ENCODE results near the gene GANAB.
"Not testable (repeated sequence)": the region's sequence is repeated elsewhere in the genome, so short reads cannot be mapped to it uniquely, and the experiment has no call there.

The GANAB gene

DNA sequence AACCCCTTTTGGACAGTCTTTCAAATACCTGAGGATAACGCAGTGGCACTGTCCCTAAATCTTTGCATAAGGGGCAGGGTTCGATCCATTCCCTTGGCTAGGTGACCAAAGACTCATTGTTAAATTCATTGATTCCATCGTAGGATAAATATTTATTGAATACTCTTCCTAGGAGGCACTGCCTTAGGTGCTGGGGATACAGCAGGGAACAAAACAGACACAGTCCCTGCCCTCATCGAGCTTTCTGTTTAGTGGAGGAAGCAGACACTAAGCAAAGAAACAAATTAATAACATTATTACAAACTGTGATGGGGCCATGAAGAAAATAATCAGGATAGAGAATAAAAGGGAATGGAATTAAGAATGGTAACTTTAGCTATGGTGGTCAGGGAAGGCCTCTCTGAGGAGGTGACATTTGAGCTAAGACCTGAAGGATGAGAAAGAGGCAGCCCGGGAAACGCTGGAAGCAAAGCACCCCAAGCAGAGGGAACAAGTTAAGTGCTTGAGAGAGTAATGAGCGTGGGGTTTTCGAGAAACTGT, 25.3 kb downstream of the GANAB start:
- DNase-seq = no peak

DNA sequence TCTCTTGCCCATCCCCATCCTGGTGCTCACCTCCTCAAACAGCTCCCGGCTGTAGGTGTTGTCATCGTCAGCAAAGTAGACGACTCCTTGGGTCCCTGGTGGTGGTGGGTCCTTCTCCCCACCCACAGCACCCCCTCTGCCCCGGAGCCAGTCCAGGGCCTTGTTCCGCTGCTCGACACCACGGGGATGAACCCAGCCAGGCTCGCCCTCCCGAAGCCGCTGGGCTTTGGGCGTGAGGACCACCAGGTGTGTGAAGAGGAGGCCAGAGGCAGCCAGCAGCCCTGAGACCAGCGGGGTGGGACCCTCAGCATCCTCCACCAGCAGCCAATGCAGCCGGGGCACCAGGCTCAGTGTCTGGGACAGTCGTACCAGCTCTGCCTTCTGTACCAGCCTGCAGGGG, 29.5 kb downstream of the GANAB start:
- DNase-seq = not testable (repeated sequence)

DNA sequence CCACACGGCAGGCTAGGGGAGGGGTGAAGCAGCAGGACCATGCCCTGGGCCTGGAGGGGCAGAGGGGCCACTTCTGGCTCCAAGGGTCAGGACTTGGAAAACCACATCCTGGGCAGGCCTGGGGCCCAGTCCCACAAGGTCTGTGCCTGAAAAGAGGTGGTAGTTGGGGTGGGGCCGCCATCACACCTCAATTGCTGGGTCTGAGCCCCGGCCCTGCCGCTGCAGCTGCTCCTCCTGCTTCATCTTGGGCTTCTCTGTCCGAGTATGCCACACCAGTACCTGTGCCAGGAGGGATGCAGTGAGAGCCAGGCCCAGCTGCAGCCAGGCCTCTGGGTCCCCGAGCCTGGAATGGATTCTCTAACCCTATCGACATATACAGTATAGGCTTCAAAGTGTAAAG, 30.9 kb downstream of the GANAB start:
- DNase-seq = no peak

DNA sequence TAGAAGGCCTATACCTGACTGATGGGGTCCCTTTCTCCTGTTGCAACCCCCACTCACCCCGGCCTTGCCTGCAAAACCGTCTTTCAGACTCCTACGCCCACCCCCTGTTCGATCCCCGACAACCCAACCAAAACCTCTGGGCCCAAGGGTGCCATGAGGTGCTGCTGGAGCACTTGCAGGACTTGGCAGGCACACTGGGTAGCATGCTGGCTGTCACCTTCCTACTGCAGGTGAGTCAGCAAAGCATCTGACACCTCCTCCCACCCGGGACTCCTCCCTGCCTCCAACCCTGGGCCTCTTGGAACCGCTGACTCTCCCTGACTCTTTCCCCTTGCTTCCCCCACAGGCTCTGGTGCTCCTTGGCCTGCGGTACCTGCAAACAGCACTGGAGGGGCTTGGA, 32.1 kb downstream of the GANAB start:
- no peak for DNase-seq

DNA sequence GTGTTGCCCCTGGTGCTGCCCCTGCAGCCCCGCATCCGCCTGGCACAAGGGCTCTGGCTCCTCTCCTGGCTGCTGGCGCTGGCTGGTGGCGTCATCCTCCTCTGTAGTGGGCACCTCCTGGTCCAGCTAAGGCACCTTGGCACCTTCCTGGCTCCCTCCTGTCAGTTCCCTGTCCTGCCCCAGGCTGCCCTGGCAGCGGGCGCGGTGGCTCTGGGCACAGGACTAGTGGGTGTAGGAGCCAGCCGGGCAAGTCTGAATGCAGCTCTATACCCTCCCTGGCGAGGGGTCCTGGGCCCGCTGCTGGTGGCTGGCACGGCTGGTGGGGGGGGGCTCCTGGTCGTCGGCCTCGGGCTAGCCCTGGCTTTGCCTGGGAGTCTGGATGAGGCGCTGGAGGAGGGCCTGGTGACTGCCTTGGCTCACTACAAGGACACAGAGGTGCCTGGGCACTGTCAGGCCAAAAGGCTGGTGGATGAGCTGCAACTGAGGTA, 33.1 kb downstream of the GANAB start:
- no peak for DNase-seq

DNA sequence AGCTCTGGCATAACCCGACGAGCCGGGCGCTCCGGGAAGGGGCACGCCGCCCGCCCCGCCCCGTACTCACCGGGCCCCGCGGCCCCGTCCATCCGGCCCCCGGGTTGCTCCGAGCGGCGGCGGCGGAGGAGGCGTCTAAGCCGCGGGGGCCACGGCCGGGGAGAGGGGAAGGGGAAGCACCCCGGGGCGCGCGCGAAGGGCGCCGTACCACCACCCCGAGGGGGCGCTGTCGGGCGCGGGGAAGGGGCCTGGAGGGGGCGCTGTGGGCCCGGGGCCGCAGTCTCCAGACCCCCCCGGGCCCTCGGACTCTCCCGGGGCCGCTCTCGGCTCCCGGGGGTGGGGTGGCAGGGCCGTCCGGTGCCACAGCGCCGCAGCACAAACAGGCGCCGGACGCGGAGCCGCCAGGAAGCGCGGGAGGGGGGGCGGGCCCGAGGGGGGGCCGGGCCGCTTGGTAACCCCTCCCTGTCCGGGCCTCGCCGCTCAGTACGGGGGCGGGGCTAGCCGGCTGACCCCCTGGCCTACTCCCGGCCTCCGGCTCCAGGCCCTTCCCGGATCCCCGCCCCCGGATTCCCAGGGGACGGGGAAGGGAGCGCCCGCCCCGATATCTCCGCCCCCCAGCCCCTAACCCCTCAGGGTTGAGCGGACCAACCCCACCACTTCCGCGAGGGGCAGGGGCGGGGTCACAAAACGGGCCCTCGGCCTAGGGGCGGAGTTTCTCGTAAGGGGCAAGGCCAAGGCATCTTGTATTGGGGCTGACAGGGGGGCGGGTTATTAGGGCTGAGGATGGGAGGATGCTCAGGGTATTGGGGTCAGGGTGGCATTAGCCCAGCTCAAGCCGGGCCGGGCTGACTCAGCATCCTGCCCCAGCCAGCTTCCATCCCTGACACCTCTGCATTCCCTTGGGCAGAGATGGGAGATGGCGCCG, 33.8 kb downstream of the GANAB start, which contains the start of the genes EML3 and ROM1:
Gene EML3, minus strand, starts transcription at position 410 of the 925 bp plus-strand sequence. Its CDS starts 318 bp downstream, at position 92.
Gene ROM1, plus strand, starts transcription at position 892 of the 925 bp plus-strand sequence. Its CDS starts 25 bp downstream, at position 917.
- peak; percentile 30 for DNase-seq

DNA sequence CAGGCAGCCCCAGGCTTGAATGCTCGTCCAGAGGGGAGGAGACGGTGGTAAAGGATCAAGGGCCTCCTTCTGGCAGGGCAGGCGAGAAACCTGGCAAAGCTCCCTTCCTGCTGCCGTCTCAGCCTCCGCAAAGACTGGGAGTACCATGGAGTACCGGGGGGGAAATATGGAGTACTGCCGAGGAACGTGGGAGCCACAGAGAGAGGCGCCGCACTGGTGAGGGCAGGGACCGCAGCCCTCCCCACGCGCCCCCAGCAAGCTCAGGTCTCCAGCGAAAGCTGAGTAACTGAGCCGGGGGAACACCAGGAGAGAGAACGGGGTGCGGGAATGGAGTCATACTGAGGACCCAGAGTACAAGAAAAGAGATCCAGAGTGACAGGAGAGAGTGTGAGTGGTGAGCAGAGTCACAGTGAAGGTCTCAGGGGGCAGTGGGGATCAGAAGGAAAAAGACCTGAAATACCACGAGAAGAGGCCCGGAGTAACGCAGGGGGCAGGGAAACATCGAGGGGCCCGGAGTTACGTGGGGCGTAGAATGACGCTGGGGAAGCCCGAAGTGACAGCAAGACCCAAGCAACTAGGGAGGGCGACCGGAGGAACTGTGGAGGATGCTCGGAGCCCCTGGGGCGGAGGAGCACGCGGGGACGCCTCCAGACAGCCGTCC, 34.6 kb downstream of the GANAB start:
- DNase-seq = no peak

DNA sequence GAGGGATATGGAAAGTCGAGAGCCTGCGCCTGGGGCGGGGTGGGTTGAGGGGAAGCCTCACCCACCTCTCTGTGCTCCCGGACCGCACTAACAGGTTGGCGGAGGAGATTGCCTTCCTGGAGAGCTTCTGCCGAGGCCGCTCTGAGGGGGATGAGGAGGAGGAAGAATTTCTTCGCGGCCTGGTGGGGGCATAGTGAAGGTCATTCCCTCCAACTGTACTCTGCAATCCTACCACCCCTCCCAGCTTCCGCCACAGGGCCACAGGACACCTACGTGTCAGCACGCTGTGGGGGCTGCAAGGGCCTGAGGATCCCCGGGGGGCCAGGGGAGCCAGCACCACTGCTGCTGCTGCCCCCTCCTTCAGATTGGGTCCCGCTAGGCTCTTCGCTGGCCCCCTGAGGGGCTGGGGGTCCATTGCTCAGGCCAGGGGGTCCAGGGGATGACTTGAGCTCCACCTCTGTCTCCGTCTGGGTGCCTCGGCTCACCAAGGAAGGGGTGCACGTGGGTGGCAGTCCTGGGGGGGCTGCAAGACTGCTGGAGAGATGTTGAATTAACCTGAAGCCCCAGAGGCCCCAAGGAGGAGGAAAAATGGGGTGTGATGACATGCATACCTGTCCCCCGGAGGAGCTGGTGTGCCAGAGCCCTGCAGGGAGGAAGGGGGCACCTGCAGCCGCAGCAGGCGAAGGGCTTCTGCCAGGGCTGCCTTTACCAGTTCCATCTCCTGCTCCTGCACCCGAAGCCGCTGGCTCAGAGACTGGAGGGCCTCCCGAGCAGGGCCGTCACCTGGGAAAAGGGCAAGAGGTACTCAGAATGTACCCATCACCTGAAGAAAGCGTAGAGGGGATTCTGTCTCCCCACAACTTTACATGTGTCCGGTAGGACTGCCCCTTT, 35.4 kb downstream of the GANAB start:
- DNase-seq = no peak

DNA sequence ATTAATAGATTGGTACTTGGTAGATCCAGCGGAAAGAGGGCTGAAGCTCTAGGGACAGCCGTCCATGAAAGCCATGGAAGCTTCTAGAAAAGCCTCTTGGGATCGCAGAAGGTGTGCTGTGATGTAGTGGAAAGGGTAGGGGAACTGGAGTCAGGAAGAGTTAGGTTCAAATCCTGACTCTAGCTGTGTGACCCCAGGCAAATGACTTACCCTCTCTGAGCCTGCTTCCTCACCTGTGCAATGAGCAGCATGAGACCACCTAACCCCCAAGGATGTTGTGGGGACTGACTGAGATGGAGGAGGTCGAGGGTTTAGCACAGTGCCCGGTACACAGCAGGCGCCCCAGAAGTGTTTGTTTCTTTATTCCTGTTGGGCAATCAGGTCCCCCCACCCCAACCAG, 36.0 kb downstream of the GANAB start:
- no peak for DNase-seq

DNA sequence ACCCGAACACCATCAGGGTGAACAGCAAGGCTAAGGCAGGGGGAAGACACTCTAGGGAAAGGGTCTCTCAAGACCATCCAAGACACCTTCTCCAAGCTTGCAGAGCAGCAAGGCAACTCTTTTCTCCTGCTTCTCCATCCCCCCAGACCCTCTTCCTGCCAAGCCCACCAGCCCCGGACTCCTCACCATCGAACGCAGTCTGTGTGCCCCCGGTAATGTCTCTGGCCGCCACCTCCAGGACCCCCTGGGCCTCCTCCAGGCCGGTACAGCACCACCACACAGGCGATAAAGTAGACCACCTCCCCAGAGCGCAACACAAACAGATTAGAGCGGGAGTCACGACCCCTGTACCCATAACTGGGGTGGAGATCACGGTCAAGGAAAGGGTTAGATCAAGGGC, 37.6 kb downstream of the GANAB start:
- DNase-seq = no peak

DNA sequence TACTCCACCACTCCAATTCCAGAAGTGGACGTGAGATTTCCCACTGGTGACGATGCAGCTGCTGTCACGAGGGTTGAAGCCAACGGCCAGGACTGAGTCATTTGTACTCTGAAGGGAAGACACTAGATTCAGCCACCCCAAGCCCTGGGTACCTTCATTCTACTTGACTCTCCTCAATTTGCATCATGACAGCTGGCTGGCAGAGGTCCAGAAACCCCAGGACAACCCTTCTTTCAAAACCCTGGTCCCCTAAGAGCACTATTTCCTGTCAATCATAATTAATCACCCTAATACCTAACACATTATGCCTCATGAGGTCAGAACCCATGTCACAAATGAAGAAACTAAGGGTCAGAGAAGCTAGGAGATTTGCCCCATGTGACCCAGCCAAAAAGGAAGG, 38.7 kb downstream of the GANAB start:
- DNase-seq = no peak

DNA sequence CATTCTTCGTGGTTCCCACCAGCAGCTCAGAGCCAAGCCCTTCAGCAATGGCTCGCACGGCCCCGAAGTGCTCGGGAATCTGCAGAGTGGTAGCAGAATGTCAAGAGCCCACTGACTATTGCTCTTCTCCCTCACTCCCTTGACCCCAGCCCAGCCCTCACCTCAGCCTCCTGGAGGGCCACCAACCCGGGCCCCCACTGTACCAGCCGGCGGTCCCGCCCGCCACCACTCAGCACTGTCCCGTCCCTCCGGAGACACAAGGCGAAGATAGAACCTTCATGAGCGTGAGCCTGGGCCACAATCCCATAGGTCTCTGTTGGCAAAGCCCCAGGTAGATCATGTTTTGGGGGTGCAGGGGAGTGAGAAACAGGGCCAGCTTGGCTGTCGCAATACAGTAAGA, 40.5 kb downstream of the GANAB start:
- no peak for DNase-seq

DNA sequence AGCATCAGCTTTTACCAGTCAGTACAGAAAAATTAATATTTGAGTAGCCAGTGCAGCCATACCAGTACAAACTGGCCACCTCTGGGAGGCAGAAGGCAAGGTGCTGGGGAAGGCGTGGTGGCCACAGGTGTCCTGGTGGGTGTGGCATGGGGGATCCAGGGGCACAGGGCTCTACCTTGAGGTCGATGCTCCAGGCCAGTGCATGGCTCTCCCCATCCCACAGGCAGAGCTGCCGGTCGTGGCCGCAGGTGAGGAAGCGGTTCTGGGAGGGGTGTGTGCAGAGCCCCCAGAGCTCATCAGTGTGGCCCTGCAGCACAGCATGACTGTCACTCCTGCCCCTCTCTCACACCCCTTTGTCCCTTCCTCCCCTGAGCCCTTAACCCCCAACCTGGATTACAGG, 40.9 kb downstream of the GANAB start:
- no peak for DNase-seq

DNA sequence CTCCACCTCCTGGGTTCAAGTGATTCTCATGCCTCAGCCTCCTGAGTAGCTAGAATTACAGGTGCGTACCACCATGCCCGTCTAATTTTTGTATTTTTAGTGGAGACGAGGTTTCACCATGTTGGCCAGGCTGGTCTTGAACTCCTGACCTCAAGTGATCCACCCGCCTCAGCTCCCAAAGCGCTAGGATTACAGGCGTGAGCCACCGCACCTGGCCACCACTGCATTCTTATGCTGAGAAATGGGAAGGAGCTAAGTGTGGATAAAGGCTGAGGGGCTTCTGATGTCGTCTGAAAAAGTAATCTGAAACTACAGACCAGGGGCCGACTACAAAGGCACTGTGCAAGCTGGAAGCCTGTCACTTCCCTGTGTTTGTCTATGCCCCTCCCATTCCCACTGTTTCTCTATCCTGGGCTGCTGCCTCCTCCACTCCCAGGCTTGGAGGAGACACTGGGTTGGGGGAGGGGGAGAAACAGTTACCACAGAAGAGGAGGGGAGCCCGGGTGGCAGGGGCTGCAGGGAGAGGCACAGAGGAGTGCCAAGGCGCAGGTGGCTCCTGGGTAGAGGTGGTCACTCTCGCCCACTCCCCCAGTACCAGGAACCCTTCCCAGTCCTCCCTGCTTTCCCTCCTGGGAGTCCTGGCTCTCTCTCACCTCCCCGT, 41.8 kb downstream of the GANAB start:
- no peak for DNase-seq

DNA sequence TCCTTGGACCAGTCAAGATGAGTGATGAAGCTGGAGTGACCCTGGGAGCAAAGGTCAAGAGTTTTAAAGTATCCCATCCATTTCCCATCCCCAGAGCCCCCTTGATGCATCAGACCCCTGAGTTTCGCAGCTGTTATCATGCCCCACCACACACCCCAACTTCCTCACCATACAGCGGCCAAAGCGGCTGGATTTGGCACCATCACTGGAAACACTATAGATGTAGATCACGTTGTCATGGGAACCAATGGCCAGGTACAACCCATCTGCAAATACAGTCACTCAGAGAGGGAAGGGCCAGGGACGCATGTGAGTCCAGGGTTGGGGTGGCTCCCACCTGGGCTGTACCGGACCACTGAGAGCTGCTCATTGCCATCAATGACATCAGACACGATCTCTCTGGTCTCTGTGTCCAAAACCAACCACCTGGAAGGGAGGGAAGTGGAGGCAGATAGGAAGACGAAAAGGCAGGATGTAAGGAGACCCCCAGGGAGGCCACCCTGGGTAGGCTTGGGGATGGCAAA, 42.6 kb downstream of the GANAB start:
- no peak for DNase-seq

DNA sequence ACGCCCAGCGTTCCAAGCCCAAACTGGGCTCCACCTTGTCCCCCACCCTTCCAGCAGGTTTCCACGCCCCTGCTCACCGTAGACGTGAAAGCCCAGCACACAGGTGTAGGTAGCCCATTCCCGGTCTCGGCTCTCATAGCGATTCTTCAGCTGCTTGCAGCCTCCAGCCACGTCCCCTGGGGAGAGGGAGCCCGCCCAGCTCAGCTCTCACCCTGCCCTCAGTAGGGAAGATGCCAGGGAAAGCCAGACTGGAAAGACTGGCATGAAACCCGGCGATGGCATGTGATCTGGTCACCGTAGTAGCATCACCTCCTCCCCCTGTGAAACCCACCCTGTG, 43.4 kb downstream of the GANAB start:
- no peak for DNase-seq

DNA sequence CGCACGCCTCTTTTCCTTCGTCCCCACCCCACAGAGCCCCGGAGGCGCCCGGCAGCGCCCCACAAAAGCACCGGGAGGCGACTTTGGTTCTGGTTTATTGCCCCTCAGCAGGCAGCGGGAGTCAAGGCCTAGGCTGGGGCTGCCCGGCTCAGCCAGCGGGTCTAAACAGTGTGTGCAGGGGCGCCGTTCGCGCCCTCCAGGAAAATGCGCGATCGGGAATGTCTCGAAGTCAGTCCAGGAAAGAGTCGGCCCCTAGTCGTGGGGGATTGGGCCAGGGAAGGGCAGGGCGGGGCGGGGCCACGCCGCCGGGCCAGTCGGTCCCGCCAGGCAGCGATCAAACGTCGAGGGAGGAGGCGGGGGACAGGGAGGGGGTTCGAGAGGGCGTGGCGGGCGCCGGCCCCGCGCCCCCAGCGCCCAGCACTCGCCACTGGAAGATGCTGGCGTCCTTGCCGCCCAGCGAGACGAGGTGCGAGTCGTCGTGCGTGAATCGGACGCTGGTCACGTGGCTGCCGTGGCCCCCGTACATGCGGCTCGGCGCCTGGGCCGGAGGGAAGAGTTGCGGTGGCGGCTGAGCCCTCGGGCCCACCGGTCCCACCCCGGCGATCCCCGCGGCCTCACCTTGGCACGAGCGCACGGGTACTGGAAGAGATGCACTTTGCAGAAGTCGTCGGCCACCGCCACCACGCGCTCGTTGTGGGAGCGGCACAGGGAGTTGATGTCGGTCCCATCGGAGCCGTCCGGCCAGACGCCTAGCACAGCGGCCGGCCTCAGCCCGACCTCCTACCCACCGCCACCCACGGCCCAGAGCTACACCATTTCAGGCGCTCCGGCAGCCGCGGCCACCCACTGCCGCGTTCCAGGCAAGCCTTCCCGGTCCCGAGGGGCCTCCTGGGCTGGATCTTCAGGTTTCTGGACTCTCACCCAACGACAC, 44.0 kb downstream of the GANAB start:
- no peak for DNase-seq

DNA sequence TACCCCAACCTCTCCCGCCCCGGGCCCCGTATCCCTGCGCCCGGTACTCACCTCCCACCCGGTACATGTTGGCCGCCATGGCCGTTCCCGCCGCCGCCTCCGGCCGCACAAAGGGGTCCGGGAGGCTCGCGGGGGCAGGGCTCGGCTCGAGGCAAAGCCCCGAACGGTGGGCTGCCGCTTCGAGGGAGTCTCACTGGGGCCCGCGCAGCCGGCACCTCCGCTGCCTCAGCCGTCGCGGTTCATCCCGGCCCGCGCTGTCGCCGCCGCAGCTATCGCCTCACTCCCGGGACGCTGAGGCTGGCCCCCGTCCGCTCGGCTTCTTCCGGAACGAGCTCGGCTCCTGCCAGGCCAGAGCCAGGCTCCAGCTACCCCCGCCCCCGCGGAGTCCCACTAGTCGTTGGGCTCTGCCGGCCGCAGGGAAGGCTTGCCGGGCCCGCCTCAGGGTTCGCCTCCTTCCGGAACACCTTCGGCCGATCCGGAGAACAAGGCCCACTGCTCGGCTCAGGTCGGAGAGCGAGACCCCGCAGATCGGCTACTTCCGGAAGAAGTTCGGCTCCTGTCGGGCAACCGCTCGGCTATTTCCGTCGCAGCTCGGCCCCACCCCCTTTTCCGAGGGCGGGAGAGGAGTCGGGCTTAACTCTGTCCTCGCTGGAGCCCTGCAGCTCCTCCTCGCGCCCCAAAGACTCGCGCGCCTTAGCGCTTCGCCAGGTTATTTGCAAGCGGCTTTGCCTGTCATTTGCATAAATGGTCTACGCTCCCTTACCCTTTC, 44.9 kb downstream of the GANAB start, which contains the start of gene MTA2:
Gene MTA2, minus strand, starts transcription at position 494 of the 769 bp plus-strand sequence. Its CDS starts 415 bp downstream, at position 79.
- peak; percentile 93 for DNase-seq

DNA sequence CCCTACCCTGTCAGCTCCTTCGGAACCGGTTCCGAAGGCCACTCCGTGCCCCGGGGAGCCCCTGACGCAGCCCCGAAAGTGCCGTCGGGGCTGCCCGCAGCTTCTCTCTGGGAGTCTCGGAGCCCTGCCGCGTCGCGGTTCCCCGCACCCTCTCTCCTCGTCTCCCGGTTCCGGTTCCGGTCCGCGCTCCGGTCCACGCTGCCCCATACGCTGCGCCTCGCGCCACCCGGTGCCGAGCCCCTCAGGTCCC, 45.4 kb downstream of the GANAB start:
- no peak for DNase-seq

Data from GF-D8 (cell line).